T-cell (primary cell): ENCODE data around the gene FAM53C. TPM values are rescaled to one million over a fixed set of nuclear protein-coding genes. Genes with fewer than 3 reads are reported as not detected.

Experiments used
- ATAC-seq, 4 experiments: fragments of 200-7000 bp in 3 of 4; fragments of 150-1000 bp in 1 of 4; cut with Tn5 transposase; replicated peaks in 1 of 4; 1 replicate in 3 of 4; 2 replicates in 1 of 4; pipeline ENCODE4 v1.10.0; 2021; ENCODE audit warnings: moderate library complexity in 3 of 4, mild to moderate bottlenecking in 2 of 4, moderate number of reproducible peaks in 1 of 4
- CTCF ChIA-PET, 2 donors: fragments of 300-600 bp; sonication (Branson Sonifier 250); formaldehyde crosslinking; loops; one replicate each; lab custom pipeline; 2022; ENCODE audit warnings: antibody characterized with exemption in 2 of 2; lab: Charles Lee
- POLR2A ChIA-PET, 2 donors: fragments of 300-600 bp; sonication (Branson Sonifier 250); formaldehyde crosslinking; loops; one replicate each; lab custom pipeline; 2022; ENCODE audit warnings: antibody characterized with exemption in 2 of 2; lab: Charles Lee
- DNase-seq, 35 experiments: peaks; one replicate each; pipeline versions ENCODE4 v3.0.0 to v3.0.0-alpha.2; 2013 to 2023
- H3K27ac ChIP-seq: one replicate; pipeline ENCODE4 v1.5.1; 2013; ENCODE audit warnings: low read length
- H3K27me3 ChIP-seq, 2 experiments: replicated peaks in 1 of 2; 1 replicate in 1 of 2; 2 replicates in 1 of 2; pipeline versions ENCODE4 v1.6.1 to v1.7.0; 2013; ENCODE audit warnings: low read length in 1 of 2, mixed read lengths in 1 of 2; ENCODE audit not compliant: control insufficient read depth in 2 of 2, insufficient read depth in 2 of 2; ENCODE audit errors: extremely low read depth in 1 of 2
- H3K36me3 ChIP-seq, 2 donors: 1 replicate in 1 of 2; 2 replicates in 1 of 2; pipeline versions ENCODE4 v1.6.1 to v1.7.0; 2013; ENCODE audit warnings: low read length in 1 of 2; ENCODE audit not compliant: control insufficient read depth in 2 of 2, insufficient read depth in 1 of 2; ENCODE audit errors: extremely low read depth in 1 of 2
- H3K4me1 ChIP-seq, 2 experiments: 1 replicate in 1 of 2; 2 replicates in 1 of 2; pipeline versions ENCODE4 v1.6.1 to v1.7.0; 2013; ENCODE audit warnings: low read length in 2 of 2, mixed read lengths in 1 of 2; ENCODE audit not compliant: insufficient read depth in 2 of 2, control insufficient read depth in 1 of 2; ENCODE audit errors: extremely low read depth in 1 of 2
- H3K4me3 ChIP-seq, 2 donors: 1 replicate in 1 of 2; 2 replicates in 1 of 2; pipeline versions ENCODE4 v1.5.1 to v1.7.0; 2013; ENCODE audit warnings: mild to moderate bottlenecking in 2 of 2, low read length in 1 of 2, moderate library complexity in 1 of 2; ENCODE audit not compliant: control insufficient read depth in 1 of 2; ENCODE audit errors: extremely low read depth in 1 of 2
- H3K9me3 ChIP-seq: 2 replicates; pipeline ENCODE4 v1.7.0; 2013
- H3K27ac Mint-ChIP-seq, 2 donors: one replicate each; pipeline ENCODE4 v1.8.0; 2020 to 2021; ENCODE audit warnings: mild to moderate bottlenecking in 2 of 2, mixed read lengths in 2 of 2
- H3K27me3 Mint-ChIP-seq, 2 donors: one replicate each; pipeline ENCODE4 v1.8.0; 2021 to 2022; ENCODE audit warnings: mixed read lengths in 2 of 2
- H3K36me3 Mint-ChIP-seq: one replicate; pipeline ENCODE4 v1.8.0; 2021; ENCODE audit warnings: mixed read lengths
- H3K4me1 Mint-ChIP-seq, 3 donors: one replicate each; pipeline ENCODE4 v1.8.0; 2020 to 2022; ENCODE audit warnings: mixed read lengths in 3 of 3, mild to moderate bottlenecking in 1 of 3
- H3K4me3 Mint-ChIP-seq, 3 donors: one replicate each; pipeline ENCODE4 v1.8.0; 2020 to 2022; ENCODE audit warnings: mild to moderate bottlenecking in 3 of 3, mixed read lengths in 3 of 3, moderate library complexity in 3 of 3
- H3K9me3 Mint-ChIP-seq, 3 donors: one replicate each; pipeline ENCODE4 v1.8.0; 2020 to 2022; ENCODE audit warnings: mixed read lengths in 3 of 3
- WGBS: methylation state at CpG from one replicate; pipeline ENCODE4 v1.1.5; 2013; ENCODE audit warnings: missing lambda C conversion rate; ENCODE audit not compliant: insufficient coverage; 5-methylcytosine and 5-hydroxymethylcytosine counted together
- total RNA-seq, 35 experiments: library from RNA in 6 of 35; stranded (reverse) in 6 of 35; fragments of 120-200 nt in 1 of 35; gene quantifications; one replicate each; pipeline versions ENCODE4 v1.2.1 to v1.2.4 and lab custom pipeline; 2013 to 2026

FAM53C gene
- total RNA-seq, 5 donors from 2014 or later (not counting 1 experiment from before 2014, with no cell fraction given): 22.2 to 58.3 (median 25.5) TPM

- H3K36me3 Mint-ChIP-seq: peaks cover 42% of the 10 kb centered on the region
Measured at GRCh38 chr5:138346889-138347288, 8.8 kb downstream of the FAM53C start.

GRCh38 chr5:138349852-138350562 is 11.9 kb downstream of the FAM53C start:
- Mint-ChIP-seq H3K36me3 (peaks cover 29% of the 10 kb centered on the region), H3K27ac (peak overlapping the region in 1 of 2 donors; percentile 4), H3K9me3 (peaks cover 0 to 9% (median 4%) of the 10 kb centered on the region in 3 donors), H3K4me1 (peaks cover 24 to 35% (median 30%) of the 10 kb centered on the region in 3 donors), H3K4me3 (no peak overlapping the region), H3K27me3 (no peaks in the 10 kb centered on the region)
- Histone ChIP-seq H3K4me1 (peaks cover 10 to 13% of the 10 kb centered on the region in 2 experiments), H3K36me3 (peaks cover 8 to 36% of the 10 kb centered on the region in 2 donors), H3K9me3 (no peaks in the 10 kb centered on the region), H3K27me3 (no peaks in the 10 kb centered on the region), H3K27ac (no peak overlapping the region), H3K4me3 (no peak overlapping the region)
- DNase-seq (no peak), ATAC-seq (no peak)
- ChIA-PET POLR2A (interaction anchor here (0.6 to 4.9 kb wide), 4 partner anchors 11 to 19 kb away, joined by 3 to 33 read pairs (median 8); partner anchors contain the start of genes FAM53C (in 2 of the 2) and CDC25C (in 1 of the 2)), CTCF (interaction anchor here (0.5 to 5.6 kb wide), 4 partner anchors 11 to 106 kb away, joined by 3 to 89 read pairs (median 46); partner anchors contain the start of genes CDC25C (in 1 of the 2) and FAM53C (in 1 of the 2))
- no CpG with 5 or more reads among the region's 1 CpG for WGBS

More at GRCh38 chr5:138346889-138347288, 8.8 kb downstream of the FAM53C start:
- Histone ChIP-seq H3K9me3 (no peaks in the 10 kb centered on the region), H3K4me1 (no peaks in the 10 kb centered on the region), H3K27me3 (no peaks in the 10 kb centered on the region), H3K36me3 (peaks cover 8 to 52% of the 10 kb centered on the region in 2 donors), H3K27ac (no peak overlapping the region), H3K4me3 (no peak overlapping the region)
- Mint-ChIP-seq H3K27me3 (no peaks in the 10 kb centered on the region), H3K4me1 (peaks cover 8 to 13% (median 9%) of the 10 kb centered on the region in 3 donors), H3K4me3 (no peak overlapping the region), H3K9me3 (peaks cover 0 to 6% (median 3%) of the 10 kb centered on the region in 3 donors), H3K27ac (no peak overlapping the region)
- no peak for DNase-seq
- ChIA-PET CTCF (no interaction called here), POLR2A (no interaction called here)
- no peak for ATAC-seq
- over 99% methylated on average over 11 of the region's 14 CpGs for WGBS

- Histone ChIP-seq H3K27ac (no peak overlapping the region), H3K4me3 (no peak overlapping the region), H3K36me3 (peaks cover 5 to 31% of the 10 kb centered on the region in 2 donors), H3K9me3 (no peaks in the 10 kb centered on the region), H3K4me1 (peaks cover 16 to 18% of the 10 kb centered on the region in 2 experiments), H3K27me3 (no peaks in the 10 kb centered on the region)
- ATAC-seq (no peak), DNase-seq (no peak)
- ChIA-PET POLR2A (interaction anchor here (0.6 to 4.9 kb wide), 4 partner anchors 12 to 19 kb away, joined by 3 to 33 read pairs (median 8); partner anchors contain the start of genes FAM53C (in 2 of the 2) and CDC25C (in 1 of the 2)), CTCF (interaction anchor here in 1 of 2 donors (0.6 to 5.6 kb wide), 3 partner anchors 12 to 106 kb away, joined by 3 to 89 read pairs (median 88); partner anchors contain the start of genes CDC25C and FAM53C)
- peaks cover 29 to 40% (median 35%) of the 10 kb centered on the region in 3 donors for H3K4me1 Mint-ChIP-seq
- peak overlapping the region; percentile 4 to 38 for H3K27ac Mint-ChIP-seq
- H3K4me3 Mint-ChIP-seq: peak overlapping the region in 1 of 3 donors; percentile 31
- H3K9me3 Mint-ChIP-seq: peaks cover 0 to 9% (median 4%) of the 10 kb centered on the region in 3 donors
- peaks cover 25% of the 10 kb centered on the region for H3K36me3 Mint-ChIP-seq
- H3K27me3 Mint-ChIP-seq: no peaks in the 10 kb centered on the region
Measured at GRCh38 chr5:138350563-138350890, 12.5 kb downstream of the FAM53C start.

GRCh38 chr5:138351056-138351455 is 13.0 kb downstream of the FAM53C start:
- peaks cover 17 to 18% of the 10 kb centered on the region in 2 experiments for H3K4me1 ChIP-seq
- no peaks in the 10 kb centered on the region for H3K27me3 ChIP-seq
- DNase-seq: no peak
- POLR2A ChIA-PET: interaction anchor here (1.4 to 4.9 kb wide), 5 partner anchors 10 to 20 kb away, joined by 5 to 33 read pairs (median 10); partner anchors contain the start of genes FAM53C (in 2 of the 2) and CDC25C (in 1 of the 2)
- H3K36me3 ChIP-seq: peaks cover 0 to 25% of the 10 kb centered on the region in 2 donors
- Mint-ChIP-seq H3K27me3 (no peaks in the 10 kb centered on the region), H3K27ac (no peak overlapping the region), H3K36me3 (peaks cover 20% of the 10 kb centered on the region), H3K9me3 (peaks cover 0 to 9% (median 4%) of the 10 kb centered on the region in 3 donors), H3K4me1 (peaks cover 35 to 45% (median 40%) of the 10 kb centered on the region in 3 donors), H3K4me3 (peak overlapping the region in 1 of 3 donors; percentile 75)
- H3K4me3 ChIP-seq: no peak overlapping the region
- no peak for ATAC-seq
- H3K9me3 ChIP-seq: no peaks in the 10 kb centered on the region
- WGBS: no CpG with 5 or more reads among the region's 1 CpG
- H3K27ac ChIP-seq: no peak overlapping the region
- CTCF ChIA-PET: interaction anchor here (1.4 to 5.6 kb wide), 7 partner anchors 8 to 847 kb away, joined by 3 to 89 read pairs (median 10); partner anchors contain the start of genes CDC25C (in 1 of the 2), FAM53C (in 1 of the 2) and SIL1 (in 1 of the 2)

GRCh38 chr5:138351517-138351916 is 13.5 kb downstream of the FAM53C start:
- peaks cover 18% of the 10 kb centered on the region for H3K36me3 Mint-ChIP-seq
- peaks cover 39 to 50% (median 44%) of the 10 kb centered on the region in 3 donors for H3K4me1 Mint-ChIP-seq
- ChIA-PET POLR2A (interaction anchor here (0.5 to 4.9 kb wide), 7 partner anchors 10 to 37 kb away, joined by 3 to 33 read pairs (median 8); partner anchors contain the start of genes FAM53C (in 2 of the 2) and CDC25C (in 1 of the 2)), CTCF (interaction anchor here (0.6 to 5.6 kb wide), 24 partner anchors 9 to 847 kb away, joined by 3 to 89 read pairs (median 6); partner anchors contain the start of genes BRD8 (in 2 of the 2), CDC25C (in 2 of the 2), CDC23 (in 1 of the 2) and FAM53C (in 1 of the 2))
- Histone ChIP-seq H3K36me3 (peaks cover 0 to 22% of the 10 kb centered on the region in 2 donors), H3K4me1 (peaks cover 17 to 18% of the 10 kb centered on the region in 2 experiments), H3K27me3 (no peaks in the 10 kb centered on the region), H3K4me3 (no peak overlapping the region), H3K27ac (peak overlapping the region; percentile 50), H3K9me3 (no peaks in the 10 kb centered on the region)
- DNase-seq (no peak), ATAC-seq (no peak)
- H3K27ac Mint-ChIP-seq: peak overlapping the region; percentile 76 to 77
- H3K9me3 Mint-ChIP-seq: peaks cover 0 to 9% (median 4%) of the 10 kb centered on the region in 3 donors
- H3K27me3 Mint-ChIP-seq: no peaks in the 10 kb centered on the region
- H3K4me3 Mint-ChIP-seq: peak overlapping the region; percentile 74 to 80 (median 75)
